PC-3 (cell line): ENCODE data around the gene RIPOR2. TPM values are rescaled to one million over a fixed set of nuclear protein-coding genes. Genes with fewer than 3 reads are reported as not detected.

Experiments
- ATAC-seq: fragments of 200-7000 bp; cut with Tn5 transposase; 2 replicates; pipeline ENCODE4 v1.9.1; 2020; ENCODE audit warnings: mild to moderate bottlenecking, moderate library complexity
- BruUV-seq: library from RNA; stranded (reverse); fragments of 400-500 nt; replicated peaks from 2 replicates; lab custom pipeline; 2021; lab: Mats Ljungman, UMichigan
- CTCF ChIA-PET: fragments of 300-600 bp; sonication (Branson Sonifier 250); formaldehyde crosslinking; loops from one replicate; lab custom pipeline; 2022; ENCODE audit warnings: antibody characterized with exemption; lab: Charles Lee
- POLR2A ChIA-PET: fragments of 300-600 bp; sonication (Branson Sonifier 250); formaldehyde crosslinking; loops from one replicate; lab custom pipeline; 2022; ENCODE audit warnings: antibody characterized with exemption; ENCODE audit not compliant: unreplicated experiment; lab: Charles Lee
- DNase-seq: peaks from one replicate; pipeline ENCODE4 v3.0.0-alpha.2; 2015
- H2AFZ ChIP-seq: fragments of 300-600 bp; sonication (generic); 2 replicates; pipeline ENCODE4 v1.6.0; 2016; ENCODE audit warnings: antibody characterized with exemption, low read length
- H3F3A ChIP-seq: fragments of 300-600 bp; sonication (generic); one replicate; pipeline ENCODE4 v1.6.0; 2017; ENCODE audit warnings: antibody characterized with exemption, low read length, control low read depth, mild to moderate bottlenecking; ENCODE audit not compliant: unreplicated experiment
- H3K27ac ChIP-seq: fragments of 300-600 bp; sonication (generic); 2 replicates; pipeline ENCODE4 v1.5.1; 2016; ENCODE audit warnings: mild to moderate bottlenecking, low read length
- H3K27me3 ChIP-seq: fragments of 300-600 bp; sonication (generic); 2 replicates; pipeline ENCODE4 v1.6.1; 2016; ENCODE audit warnings: low read length, mixed read lengths
- H3K36me3 ChIP-seq: fragments of 300-600 bp; sonication (generic); 2 replicates; pipeline ENCODE4 v1.6.1; 2016; ENCODE audit warnings: low read depth, mixed run types, low read length, mixed read lengths
- H3K4me1 ChIP-seq: fragments of 300-600 bp; sonication (generic); 2 replicates; pipeline ENCODE4 v1.5.1; 2016; ENCODE audit warnings: low read length; ENCODE audit not compliant: insufficient read depth
- H3K4me2 ChIP-seq: fragments of 300-600 bp; sonication (generic); 2 replicates; pipeline ENCODE4 v1.6.0; 2016; ENCODE audit warnings: low read length
- H3K4me3 ChIP-seq: fragments of 300-600 bp; sonication (generic); 2 replicates; pipeline ENCODE4 v1.5.1; 2016; ENCODE audit warnings: mild to moderate bottlenecking, low read length, mixed read lengths
- H3K79me2 ChIP-seq: fragments of 300-600 bp; sonication (generic); 2 replicates; pipeline ENCODE4 v1.6.1; 2017; ENCODE audit warnings: low read length, mixed read lengths
- H3K9ac ChIP-seq: fragments of 300-600 bp; sonication (generic); 2 replicates; pipeline ENCODE4 v1.6.0; 2016; ENCODE audit warnings: mild to moderate bottlenecking, low read length
- H3K9me2 ChIP-seq: fragments of 300-600 bp; sonication (generic); replicated peaks from 2 replicates; pipeline ENCODE4 v1.6.1; 2016; ENCODE audit warnings: mixed run types, low read length, mixed read lengths
- H3K9me3 ChIP-seq: fragments of 300-600 bp; sonication (generic); 2 replicates; pipeline ENCODE4 v1.6.1; 2016; ENCODE audit warnings: low read length, mixed read lengths
- H4K20me1 ChIP-seq: fragments of 300-600 bp; sonication (generic); 2 replicates; pipeline ENCODE4 v1.6.1; 2016; ENCODE audit warnings: low read length, mixed read lengths
- EZH2 ChIP-seq: fragments of 300-600 bp; sonication (generic); IDR thresholded peaks from one replicate; pipeline ENCODE4 v1.6.1; 2017; ENCODE audit warnings: antibody characterized with exemption, mild to moderate bottlenecking, low read length; ENCODE audit not compliant: unreplicated experiment
- EZH2phosphoT487 ChIP-seq: fragments of 300-600 bp; sonication (generic); IDR thresholded peaks from 2 replicates; pipeline ENCODE4 v1.6.1; 2018; ENCODE audit warnings: mild to moderate bottlenecking, antibody characterized with exemption, low read length, borderline replicate concordance
- intact Hi-C: fragments of 100-400 bp; cut with micrococcal nuclease; formaldehyde crosslinking; loops from 2 replicates; pipeline ENCODE4 v1.9.0; 2023
- total RNA-seq: library from RNA; depleted of rRNA; stranded (reverse); fragments of >200 nt; gene quantifications from 2 replicates; pipeline ENCODE4 v1.2.3, GENCODE V29; 2014
- TF ChIP-seq, protein P1 (sequence below): fragments of 300-600 bp; sonication (generic); conservative IDR thresholded peaks from 2 replicates; pipeline ENCODE4 v1.5.1; 2017; ENCODE audit warnings: antibody characterized with exemption, low read depth, mild to moderate bottlenecking, low read length

Gene RIPOR2
- total RNA-seq, 1 experiment from 2014 or later, result 0.44 TPM

- ChIA-PET POLR2A (interaction anchor here (0.6 kb wide), 1 partner anchor 1248 kb away, joined by 12 read pairs; no protein-coding TSS in a partner anchor), CTCF (no interaction called here)
- peak overlapping the region; percentile 84 for H2AFZ ChIP-seq
- ATAC-seq (peak; percentile 53), DNase-seq (peak; percentile 37)
- H3K9me2 ChIP-seq, result no peaks in the 10 kb centered on the region
- no peaks in the 10 kb centered on the region for H4K20me1 ChIP-seq
- H3K4me2 ChIP-seq, result peak overlapping the region; percentile 97
- no peak overlapping the region for H3K9ac ChIP-seq
- H3K79me2 ChIP-seq, result no peaks in the 10 kb centered on the region
- no peak for TF ChIP-seq EZH2
- no peaks in the 10 kb centered on the region for H3K36me3 ChIP-seq
- H3K27me3 ChIP-seq, result peaks cover 12% of the 10 kb centered on the region; the same call in 1 of the 2 replicates
- no peak overlapping the region for H3K27ac ChIP-seq
- H3K9me3 ChIP-seq, result no peaks in the 10 kb centered on the region
- H3K4me3 ChIP-seq, result peak overlapping the region; percentile 72
- H3F3A ChIP-seq, result no peaks in the 10 kb centered on the region
- no TSS peak for BruUV-seq
- H3K4me1 ChIP-seq, result peaks cover 32% of the 10 kb centered on the region
- intact Hi-C loops, result no loop called here
Observed at GRCh38 chr6:24910961-24911725, 24.6 kb downstream of the RIPOR2 start.

DNA sequence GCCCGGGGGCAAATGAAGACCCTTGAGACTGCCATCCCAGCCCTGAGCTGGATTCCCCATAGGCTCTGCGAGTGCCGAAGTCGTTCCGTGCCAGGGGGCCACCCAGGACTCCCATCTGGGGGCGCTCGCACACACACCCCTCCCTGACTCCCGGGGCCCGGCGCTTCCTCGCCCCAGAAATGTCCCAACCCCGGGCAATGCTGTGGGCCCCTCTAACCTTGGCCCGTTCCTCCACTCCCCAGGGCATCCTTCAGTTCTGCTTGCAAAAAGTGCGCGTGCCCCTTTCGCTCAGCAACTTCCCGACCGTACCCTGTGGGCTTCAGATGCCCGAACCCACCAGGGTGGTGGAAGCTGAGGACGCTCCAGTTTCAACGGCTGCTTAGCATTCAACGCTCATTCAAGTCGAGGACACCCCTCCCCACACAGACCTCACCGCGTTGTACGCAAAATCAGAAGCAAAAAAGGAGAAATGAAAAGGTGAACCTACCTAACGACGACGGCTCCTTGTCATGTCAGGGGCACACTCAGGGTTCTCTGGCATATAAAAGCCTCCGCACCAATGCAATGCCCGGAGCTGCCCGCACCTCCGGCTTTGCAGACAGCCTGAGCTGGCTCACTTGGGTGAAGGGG lies 25.3 kb downstream of the RIPOR2 start:
- H2AFZ ChIP-seq, result peak overlapping the region; percentile 84

More for the DNA sequence above, 25.3 kb downstream of the RIPOR2 start:
- Histone ChIP-seq H3K4me3 (peak overlapping the region; percentile 72), H3K27ac (no peak overlapping the region), H3K9me2 (no peaks in the 10 kb centered on the region), H3F3A (no peaks in the 10 kb centered on the region), H3K9me3 (no peaks in the 10 kb centered on the region), H3K4me2 (peak overlapping the region; percentile 97), H3K9ac (no peak overlapping the region), H4K20me1 (no peaks in the 10 kb centered on the region), H3K79me2 (no peaks in the 10 kb centered on the region), H3K36me3 (no peaks in the 10 kb centered on the region), H3K4me1 (peaks cover 32% of the 10 kb centered on the region), H3K27me3 (peaks cover 12% of the 10 kb centered on the region; the same call in 1 of the 2 replicates)
- DNase-seq (no peak), ATAC-seq (peak; percentile 19; the same call in 1 of the 2 replicates)
- CTCF ChIA-PET, result no interaction called here
- intact Hi-C loops, result no loop called here
- POLR2A ChIA-PET, result interaction anchor here (0.6 kb wide), 1 partner anchor 1249 kb away, joined by 12 read pairs; no protein-coding TSS in a partner anchor
- TF ChIP-seq EZH2phosphoT487, result no peak
- TF ChIP-seq, protein P1, sequence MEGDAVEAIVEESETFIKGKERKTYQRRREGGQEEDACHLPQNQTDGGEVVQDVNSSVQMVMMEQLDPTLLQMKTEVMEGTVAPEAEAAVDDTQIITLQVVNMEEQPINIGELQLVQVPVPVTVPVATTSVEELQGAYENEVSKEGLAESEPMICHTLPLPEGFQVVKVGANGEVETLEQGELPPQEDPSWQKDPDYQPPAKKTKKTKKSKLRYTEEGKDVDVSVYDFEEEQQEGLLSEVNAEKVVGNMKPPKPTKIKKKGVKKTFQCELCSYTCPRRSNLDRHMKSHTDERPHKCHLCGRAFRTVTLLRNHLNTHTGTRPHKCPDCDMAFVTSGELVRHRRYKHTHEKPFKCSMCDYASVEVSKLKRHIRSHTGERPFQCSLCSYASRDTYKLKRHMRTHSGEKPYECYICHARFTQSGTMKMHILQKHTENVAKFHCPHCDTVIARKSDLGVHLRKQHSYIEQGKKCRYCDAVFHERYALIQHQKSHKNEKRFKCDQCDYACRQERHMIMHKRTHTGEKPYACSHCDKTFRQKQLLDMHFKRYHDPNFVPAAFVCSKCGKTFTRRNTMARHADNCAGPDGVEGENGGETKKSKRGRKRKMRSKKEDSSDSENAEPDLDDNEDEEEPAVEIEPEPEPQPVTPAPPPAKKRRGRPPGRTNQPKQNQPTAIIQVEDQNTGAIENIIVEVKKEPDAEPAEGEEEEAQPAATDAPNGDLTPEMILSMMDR, result 0 out of 2 replicates have a peak, but pooled peaks have one; percentile 26
- no peak for TF ChIP-seq EZH2
- no TSS peak for BruUV-seq
